VCaP (cell line): ENCODE measurements around the gene B2M.

Experiments used
- H3K27ac ChIP-seq: fragments of 450-650 bp; 2 replicates; pipeline ENCODE4 v1.5.1; 2017
- CTCF ChIP-seq: fragments of 450-650 bp; conservative IDR thresholded peaks from 2 replicates; pipeline ENCODE4 v1.5.1; 2017; ENCODE audit warnings: mild to moderate bottlenecking, moderate library complexity

Gene B2M

DNA sequence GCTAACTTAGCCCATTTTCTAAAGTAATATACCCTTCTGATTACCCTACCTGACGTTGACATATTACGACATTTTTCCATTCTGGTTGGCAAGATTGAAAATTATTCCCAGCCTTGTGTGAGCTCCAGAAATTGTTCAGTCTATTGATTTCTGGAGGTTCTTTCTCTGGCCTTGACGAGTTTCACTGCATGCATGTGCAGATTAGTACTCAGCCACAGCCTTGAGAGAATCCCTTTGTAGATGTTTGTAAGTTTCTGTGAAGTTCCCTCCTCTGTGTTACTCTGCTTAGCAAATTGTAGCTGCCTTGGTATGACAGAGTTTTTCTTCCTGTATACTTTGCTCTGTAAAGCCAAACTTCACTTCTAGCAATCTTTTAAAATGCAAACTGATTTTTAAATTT, 52.5 kb downstream of the B2M start:
- no peak for TF ChIP-seq CTCF
- H3K27ac ChIP-seq = no peak overlapping the region

GRCh38 chr15:44765036-44765435, 53.7 kb downstream of the B2M start:
- H3K27ac ChIP-seq = no peak overlapping the region
- no peak for TF ChIP-seq CTCF
